ENCODE data around the gene EFHD2. TPM values are rescaled to one million over a fixed set of nuclear protein-coding genes. Genes with fewer than 3 reads are reported as not detected.

EFHD2 gene
- polyA plus RNA-seq, 1 donor from 2014 or later = 10.3 TPM

DNA sequence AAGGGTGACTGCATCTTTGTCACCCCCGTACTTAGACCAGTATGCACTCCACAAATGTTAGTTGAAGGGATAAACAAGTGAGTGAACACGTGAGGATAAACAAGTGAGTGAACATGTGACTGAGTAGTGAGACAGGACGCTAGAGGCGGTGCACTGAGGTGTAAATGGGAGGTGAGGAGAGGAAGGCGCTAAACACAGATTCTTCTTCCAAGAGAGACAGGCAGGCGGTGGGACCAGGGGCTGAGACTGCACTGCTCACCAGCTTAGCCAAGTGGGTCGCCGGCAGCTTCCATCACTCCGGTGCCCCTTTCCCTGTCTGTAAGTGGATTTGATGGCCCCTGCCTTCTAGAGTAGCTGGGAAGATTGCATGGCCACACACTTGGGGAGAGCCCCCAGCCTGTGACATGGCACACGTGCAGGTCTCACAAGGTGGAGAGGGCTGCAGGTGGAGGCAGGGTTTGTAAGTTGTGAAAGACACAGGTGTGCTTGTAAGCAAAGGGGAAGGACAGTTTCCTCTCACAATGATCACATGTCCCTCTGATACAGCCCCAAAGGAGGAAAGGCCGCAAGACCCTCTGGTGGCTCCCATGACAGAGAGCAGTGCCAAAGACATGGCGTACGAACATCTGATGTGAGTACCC lies 47.5 kb upstream of the EFHD2 start:
- H3K9ac ChIP-seq (ENCODE audit: low read length) = no peak overlapping the region
- H3K36me3 ChIP-seq (ENCODE audit: insufficient read depth, low read length) = no peaks in the 10 kb centered on the region
- H3K4me2 ChIP-seq (ENCODE audit: low read length) = no peak overlapping the region
- H3K27ac ChIP-seq (ENCODE audit: low read length) = no peak overlapping the region
- H3K79me2 ChIP-seq (replicated peaks; ENCODE audit: insufficient read depth, low read length) = no peaks in the 10 kb centered on the region
- TF ChIP-seq SMC3 (conservative IDR thresholded peaks at IDR 0.05; ENCODE audit: poor library complexity) = no peak
- no peak for TF ChIP-seq TAF1 (IDR thresholded peaks at IDR 0.05; ENCODE audit: low read depth)
- TF ChIP-seq POLR2AphosphoS5 (IDR thresholded peaks at IDR 0.05) = no peak
- no peak for TF ChIP-seq MXI1 (conservative IDR thresholded peaks at IDR 0.05; ENCODE audit: poor library complexity, severe bottlenecking)
- TF ChIP-seq CTCF (IDR thresholded peaks at IDR 0.05; ENCODE audit: poor library complexity, severe bottlenecking) = no peak
- TF ChIP-seq EZH2 (IDR thresholded peaks at IDR 0.05; ENCODE audit: borderline replicate concordance, insufficient read depth, low read length, poor library complexity, severe bottlenecking) = no peak
- no peak for TF ChIP-seq RAD21 (conservative IDR thresholded peaks at IDR 0.05)
- TF ChIP-seq EP300 (conservative IDR thresholded peaks at IDR 0.05; ENCODE audit: poor library complexity, severe bottlenecking) = no peak
- no peak for TF ChIP-seq REST (IDR thresholded peaks at IDR 0.05; ENCODE audit: borderline replicate concordance)
- no peak overlapping the region for H2AFZ ChIP-seq (ENCODE audit: low read depth, low read length)
- no peaks in the 10 kb centered on the region for H3F3A ChIP-seq (ENCODE audit: insufficient read depth, low read length, poor library complexity, severe bottlenecking)
- H4K20me1 ChIP-seq (ENCODE audit: insufficient read depth) = no peaks in the 10 kb centered on the region
- no peaks in the 10 kb centered on the region for H3K9me3 ChIP-seq (ENCODE audit: low read length)
- H3K9me2 ChIP-seq (ENCODE audit: insufficient read depth, low read length) = no peaks in the 10 kb centered on the region
- no peak overlapping the region for H3K4me3 ChIP-seq (ENCODE audit: low read length)
- H3K27me3 ChIP-seq (ENCODE audit: insufficient read depth, low read depth, low read length) = no peaks in the 10 kb centered on the region

- Histone ChIP-seq H3K4me2 (ENCODE audit: low read length) (no peak overlapping the region), H3K9ac (ENCODE audit: low read length) (no peak overlapping the region), H3F3A (ENCODE audit: insufficient read depth, low read length, poor library complexity, severe bottlenecking) (no peaks in the 10 kb centered on the region), H2AFZ (ENCODE audit: low read depth, low read length) (no peak overlapping the region), H3K36me3 (ENCODE audit: insufficient read depth, low read length) (no peaks in the 10 kb centered on the region), H3K27ac (ENCODE audit: low read length) (no peak overlapping the region), H3K9me3 (ENCODE audit: low read length) (no peaks in the 10 kb centered on the region), H3K9me2 (ENCODE audit: insufficient read depth, low read length) (no peaks in the 10 kb centered on the region), H3K79me2 (replicated peaks; ENCODE audit: insufficient read depth, low read length) (no peaks in the 10 kb centered on the region), H3K4me3 (ENCODE audit: low read length) (no peak overlapping the region), H4K20me1 (ENCODE audit: insufficient read depth) (no peaks in the 10 kb centered on the region), H3K27me3 (ENCODE audit: insufficient read depth, low read depth, low read length) (no peaks in the 10 kb centered on the region)
- TF ChIP-seq TAF1 (IDR thresholded peaks at IDR 0.05; ENCODE audit: low read depth) (no peak), EZH2 (IDR thresholded peaks at IDR 0.05; ENCODE audit: borderline replicate concordance, insufficient read depth, low read length, poor library complexity, severe bottlenecking) (no peak), CTCF (IDR thresholded peaks at IDR 0.05; ENCODE audit: poor library complexity, severe bottlenecking) (no peak), MXI1 (conservative IDR thresholded peaks at IDR 0.05; ENCODE audit: poor library complexity, severe bottlenecking) (no peak), POLR2AphosphoS5 (IDR thresholded peaks at IDR 0.05) (no peak), EP300 (conservative IDR thresholded peaks at IDR 0.05; ENCODE audit: poor library complexity, severe bottlenecking) (no peak), RAD21 (conservative IDR thresholded peaks at IDR 0.05) (no peak), REST (IDR thresholded peaks at IDR 0.05; ENCODE audit: borderline replicate concordance) (no peak), SMC3 (conservative IDR thresholded peaks at IDR 0.05; ENCODE audit: poor library complexity) (no peak)
These were observed 47.0 kb upstream of the EFHD2 start for GRCh38 chr1:15362737-15363128.

Measured in neural cell (in vitro differentiated cells).